ENCODE measurements around the gene WDR59.

The WDR59 gene

DNA sequence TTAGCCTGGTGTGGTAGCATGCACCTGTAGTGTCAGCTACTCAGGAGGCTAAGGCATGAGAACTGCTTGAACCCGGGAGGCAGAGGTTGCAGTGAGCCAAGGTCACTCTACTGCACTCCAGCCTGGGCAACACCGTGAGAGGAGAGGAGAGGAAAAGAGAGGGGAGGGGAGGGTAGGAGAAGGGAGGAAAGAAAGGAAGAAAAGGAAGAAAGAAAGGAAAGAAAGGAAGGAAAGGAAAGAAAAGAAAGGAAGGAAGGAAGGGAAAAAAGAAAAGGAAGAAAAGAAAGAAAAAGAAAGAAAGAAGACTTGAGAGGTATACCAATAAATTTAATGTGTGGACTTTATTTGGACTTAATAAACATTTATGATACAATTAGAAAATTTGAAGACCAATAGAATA is 143.5 kb downstream of the WDR59 start:
- H3K4me2 ChIP-seq = no peak overlapping the region
- no peaks in the 10 kb centered on the region for H4K20me1 ChIP-seq (ENCODE audit: insufficient read depth)
- H3K27me3 ChIP-seq (ENCODE audit: insufficient read depth, low read depth) = no peaks in the 10 kb centered on the region
- no peak overlapping the region for H3K9ac ChIP-seq
- H3K36me3 ChIP-seq (ENCODE audit: insufficient read depth) = no peaks in the 10 kb centered on the region
- H2AFZ ChIP-seq (ENCODE audit: low read depth) = no peak overlapping the region
- no peaks in the 10 kb centered on the region for H3K79me2 ChIP-seq (ENCODE audit: insufficient read depth, low read depth)
- H3K4me3 ChIP-seq (IDR thresholded peaks at IDR 0.05; ENCODE audit: insufficient read depth, low read depth, low read length) = no peak overlapping the region
- H3K27ac ChIP-seq = no peak overlapping the region
- TF ChIP-seq, protein P1, sequence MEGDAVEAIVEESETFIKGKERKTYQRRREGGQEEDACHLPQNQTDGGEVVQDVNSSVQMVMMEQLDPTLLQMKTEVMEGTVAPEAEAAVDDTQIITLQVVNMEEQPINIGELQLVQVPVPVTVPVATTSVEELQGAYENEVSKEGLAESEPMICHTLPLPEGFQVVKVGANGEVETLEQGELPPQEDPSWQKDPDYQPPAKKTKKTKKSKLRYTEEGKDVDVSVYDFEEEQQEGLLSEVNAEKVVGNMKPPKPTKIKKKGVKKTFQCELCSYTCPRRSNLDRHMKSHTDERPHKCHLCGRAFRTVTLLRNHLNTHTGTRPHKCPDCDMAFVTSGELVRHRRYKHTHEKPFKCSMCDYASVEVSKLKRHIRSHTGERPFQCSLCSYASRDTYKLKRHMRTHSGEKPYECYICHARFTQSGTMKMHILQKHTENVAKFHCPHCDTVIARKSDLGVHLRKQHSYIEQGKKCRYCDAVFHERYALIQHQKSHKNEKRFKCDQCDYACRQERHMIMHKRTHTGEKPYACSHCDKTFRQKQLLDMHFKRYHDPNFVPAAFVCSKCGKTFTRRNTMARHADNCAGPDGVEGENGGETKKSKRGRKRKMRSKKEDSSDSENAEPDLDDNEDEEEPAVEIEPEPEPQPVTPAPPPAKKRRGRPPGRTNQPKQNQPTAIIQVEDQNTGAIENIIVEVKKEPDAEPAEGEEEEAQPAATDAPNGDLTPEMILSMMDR (conservative IDR thresholded peaks at IDR 0.05; ENCODE audit: low read depth, low read length) = no peak
- H3K4me1 ChIP-seq (ENCODE audit: low read depth, poor library complexity, severe bottlenecking) = no peaks in the 10 kb centered on the region

DNA sequence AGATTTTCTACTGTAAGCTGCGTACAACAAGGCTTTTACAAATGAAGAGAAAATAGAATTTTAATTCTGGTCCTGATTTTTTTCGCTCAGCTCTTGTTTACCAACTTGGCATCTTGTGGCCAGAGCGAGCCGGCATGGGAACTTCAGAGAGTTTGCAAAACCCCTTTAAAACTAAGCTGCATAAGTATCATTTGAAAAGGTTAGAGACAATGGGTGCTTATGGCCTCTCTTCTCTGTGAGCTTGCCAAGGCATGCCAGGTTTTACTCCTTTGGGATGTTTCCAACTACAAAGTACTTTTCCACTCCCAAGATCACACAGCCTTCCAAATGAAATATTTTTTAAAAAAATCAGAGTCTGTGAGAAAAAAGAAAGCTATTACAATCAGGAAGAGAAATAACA is 147.9 kb downstream of the WDR59 start:
- Histone ChIP-seq H3K4me2 (no peak overlapping the region), H3K4me1 (ENCODE audit: low read depth, poor library complexity, severe bottlenecking) (no peaks in the 10 kb centered on the region), H3K4me3 (IDR thresholded peaks at IDR 0.05; ENCODE audit: insufficient read depth, low read depth, low read length) (no peak overlapping the region), H3K79me2 (ENCODE audit: insufficient read depth, low read depth) (no peaks in the 10 kb centered on the region), H3K36me3 (ENCODE audit: insufficient read depth) (no peaks in the 10 kb centered on the region), H4K20me1 (ENCODE audit: insufficient read depth) (no peaks in the 10 kb centered on the region), H3K27ac (no peak overlapping the region), H2AFZ (ENCODE audit: low read depth) (no peak overlapping the region), H3K27me3 (ENCODE audit: insufficient read depth, low read depth) (no peaks in the 10 kb centered on the region), H3K9ac (no peak overlapping the region)
- TF ChIP-seq, protein P1 (conservative IDR thresholded peaks at IDR 0.05; ENCODE audit: low read depth, low read length) = no peak

DNA sequence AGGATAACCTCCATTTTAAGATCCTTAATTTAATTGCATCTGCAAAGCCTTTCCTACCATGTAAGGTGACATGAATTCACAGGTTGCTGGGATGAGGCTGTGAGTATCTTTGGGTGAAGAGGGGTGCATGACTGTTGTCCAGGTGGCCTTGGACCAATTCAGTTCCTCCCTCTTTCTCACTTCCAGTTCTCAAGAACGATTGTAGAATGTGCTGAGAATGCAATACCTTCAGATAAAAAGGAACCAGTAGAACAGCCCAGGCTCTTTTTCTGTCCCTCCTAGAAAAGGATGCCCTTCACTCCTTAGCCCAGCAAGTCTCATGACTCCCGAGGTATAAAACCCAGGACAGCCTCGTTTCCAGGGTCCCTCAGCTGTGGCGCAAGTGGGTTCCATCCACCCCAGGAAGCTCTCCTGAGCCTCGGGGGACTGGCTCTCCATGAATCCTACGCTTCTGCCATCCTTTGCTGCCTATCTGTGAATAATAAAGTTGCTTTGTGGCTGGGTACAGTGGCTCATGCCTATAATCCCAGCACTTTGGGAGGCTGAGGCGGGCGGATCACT is 148.7 kb downstream of the WDR59 start:
- Histone ChIP-seq H3K27me3 (ENCODE audit: insufficient read depth, low read depth) (no peaks in the 10 kb centered on the region), H3K79me2 (ENCODE audit: insufficient read depth, low read depth) (no peaks in the 10 kb centered on the region), H3K9ac (no peak overlapping the region), H4K20me1 (ENCODE audit: insufficient read depth) (no peaks in the 10 kb centered on the region), H3K4me2 (no peak overlapping the region), H3K27ac (no peak overlapping the region), H3K4me1 (ENCODE audit: low read depth, poor library complexity, severe bottlenecking) (no peaks in the 10 kb centered on the region), H3K4me3 (IDR thresholded peaks at IDR 0.05; ENCODE audit: insufficient read depth, low read depth, low read length) (no peak overlapping the region), H3K36me3 (ENCODE audit: insufficient read depth) (no peaks in the 10 kb centered on the region), H2AFZ (ENCODE audit: low read depth) (no peak overlapping the region)
- TF ChIP-seq, protein P1 (conservative IDR thresholded peaks at IDR 0.05; ENCODE audit: low read depth, low read length) = no peak

DNA sequence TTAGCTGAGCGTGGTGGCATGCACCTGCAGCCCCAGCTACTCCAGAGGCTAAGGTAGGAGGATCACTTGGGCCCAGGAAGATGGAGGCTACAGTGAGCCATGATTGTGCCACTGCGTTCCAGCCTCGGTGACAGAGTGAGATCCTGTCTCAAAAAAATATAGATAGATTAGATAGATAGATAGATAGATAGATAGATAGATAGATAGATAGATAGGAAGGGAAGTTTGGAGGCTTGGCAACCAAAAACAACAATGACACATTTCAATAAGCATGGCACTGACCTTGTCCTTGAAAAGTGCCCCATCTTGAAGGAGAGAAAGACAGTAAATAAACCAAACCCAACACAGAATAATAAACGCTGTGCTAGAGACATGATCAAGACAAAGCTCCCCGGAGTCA is 152.7 kb downstream of the WDR59 start:
- Histone ChIP-seq H2AFZ (ENCODE audit: low read depth) (no peak overlapping the region), H3K27ac (no peak overlapping the region), H3K4me1 (ENCODE audit: low read depth, poor library complexity, severe bottlenecking) (no peaks in the 10 kb centered on the region), H3K27me3 (ENCODE audit: insufficient read depth, low read depth) (no peaks in the 10 kb centered on the region), H3K9ac (no peak overlapping the region), H3K4me3 (IDR thresholded peaks at IDR 0.05; ENCODE audit: insufficient read depth, low read depth, low read length) (no peak overlapping the region), H3K4me2 (no peak overlapping the region), H3K79me2 (ENCODE audit: insufficient read depth, low read depth) (no peaks in the 10 kb centered on the region), H4K20me1 (ENCODE audit: insufficient read depth) (no peaks in the 10 kb centered on the region), H3K36me3 (ENCODE audit: insufficient read depth) (no peaks in the 10 kb centered on the region)
- TF ChIP-seq, protein P1 (conservative IDR thresholded peaks at IDR 0.05; ENCODE audit: low read depth, low read length) = no peak

Data from KMS-11 (cell line).